NCI-H2029 (cell line): ENCODE measurements around the gene TOP3B.

Experiments used
- DNase-seq: peaks from one replicate; lab custom pipeline; 2025; lab: John Stamatoyannopoulos, UW

Gene TOP3B

GRCh38 chr22:21963286-21963685 lies 19.3 kb downstream of the TOP3B start:
- DNase-seq = no peak

DNA sequence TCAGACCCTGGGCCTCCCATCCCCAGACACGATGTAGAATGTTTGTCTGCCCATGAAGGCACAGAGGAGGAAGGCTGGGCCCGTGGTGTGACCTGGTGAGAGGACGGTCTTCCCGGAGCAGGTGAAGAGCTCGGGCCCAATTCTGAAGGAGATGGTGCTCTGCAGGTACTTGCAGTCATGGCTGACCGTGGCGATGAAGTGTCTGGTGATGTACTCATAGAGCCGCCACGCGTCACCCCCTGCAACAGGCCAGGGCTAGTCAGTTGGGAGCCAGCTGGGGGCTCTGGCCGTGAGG lies 20.0 kb downstream of the TOP3B start:
- DNase-seq = no peak

DNA sequence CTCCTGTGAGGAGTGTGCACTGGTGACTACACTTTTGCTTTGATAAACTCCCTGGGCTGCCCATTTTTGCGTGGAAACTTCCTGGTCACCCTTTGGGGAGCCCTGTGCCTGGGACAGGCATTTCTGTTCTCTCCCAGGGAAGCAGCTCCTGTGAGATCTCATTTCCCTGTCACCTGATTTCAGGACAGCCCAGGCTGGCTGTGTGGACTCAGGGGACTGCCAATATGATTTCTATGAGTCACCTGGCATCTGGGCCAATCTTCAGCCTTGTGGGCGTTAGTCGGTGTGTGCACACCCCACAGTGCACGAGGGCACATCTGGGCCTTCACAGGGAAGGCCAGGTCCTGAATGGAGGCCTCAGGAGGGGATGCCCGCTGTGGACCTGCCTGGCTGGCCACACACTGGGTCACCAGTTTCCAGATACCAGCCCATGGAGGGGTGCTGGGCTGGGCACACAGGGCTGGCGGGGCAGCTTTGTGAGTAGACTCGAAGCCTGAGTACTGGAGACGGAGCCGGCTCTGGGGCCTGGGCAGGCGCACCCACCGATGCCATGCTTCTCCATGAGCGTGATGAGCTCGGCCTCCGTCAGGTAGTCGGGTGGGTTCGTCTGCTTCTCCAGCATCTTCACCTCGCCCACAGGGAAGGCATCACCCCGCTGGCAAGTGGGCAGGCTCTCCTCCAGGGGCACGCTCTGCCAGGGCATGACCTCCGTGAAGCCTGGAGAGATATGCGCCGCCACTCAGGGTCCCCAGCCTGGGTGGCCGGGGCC lies 20.5 kb downstream of the TOP3B start:
- DNase-seq = no peak

GRCh38 chr22:21961127-21961867 lies 21.3 kb downstream of the TOP3B start:
- DNase-seq = no peak

DNA sequence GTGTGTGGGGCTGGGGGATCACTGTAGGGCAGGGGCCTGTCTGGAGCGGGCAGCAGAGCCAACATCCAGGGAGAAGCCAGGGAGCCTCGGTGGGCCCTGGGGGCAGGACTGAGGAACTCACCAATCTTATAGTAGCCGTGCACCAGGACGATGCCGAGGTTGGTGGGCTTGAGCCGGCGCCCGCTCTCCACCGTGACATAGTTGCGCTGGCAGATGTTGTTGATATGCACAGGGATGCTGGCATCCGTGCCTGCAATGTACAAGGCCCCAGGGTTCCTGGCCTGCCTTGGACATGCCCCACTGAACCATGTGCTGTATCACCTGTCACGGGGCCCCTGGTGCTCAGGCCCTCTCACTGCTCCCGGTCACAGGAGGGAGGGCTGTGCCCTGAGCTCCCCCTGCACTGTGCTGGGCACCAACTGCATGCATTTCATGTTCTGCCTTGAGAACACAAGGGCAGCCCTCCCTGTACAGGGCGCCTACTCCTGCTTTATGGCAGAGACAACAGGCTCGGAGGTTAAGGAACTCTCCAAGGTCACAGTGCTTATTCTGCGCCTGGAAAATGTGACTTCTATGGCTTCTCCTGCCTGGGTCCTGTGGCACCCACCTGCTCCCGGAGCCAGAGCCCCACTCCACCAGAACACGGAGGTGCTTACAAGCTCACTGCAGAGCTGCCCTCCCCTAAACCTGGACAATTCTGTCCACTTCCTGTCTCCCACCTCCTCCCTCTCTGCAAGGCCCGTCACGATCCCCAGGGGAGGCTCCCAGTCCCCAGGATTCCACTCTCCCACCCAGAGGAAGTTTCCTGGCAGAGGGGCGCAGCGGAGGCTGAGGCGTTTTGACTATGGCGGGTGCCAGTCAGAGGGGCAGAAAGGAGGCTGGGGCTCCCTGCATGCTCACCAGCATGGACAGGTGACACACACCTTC lies 22.1 kb downstream of the TOP3B start:
- DNase-seq = no peak

DNA sequence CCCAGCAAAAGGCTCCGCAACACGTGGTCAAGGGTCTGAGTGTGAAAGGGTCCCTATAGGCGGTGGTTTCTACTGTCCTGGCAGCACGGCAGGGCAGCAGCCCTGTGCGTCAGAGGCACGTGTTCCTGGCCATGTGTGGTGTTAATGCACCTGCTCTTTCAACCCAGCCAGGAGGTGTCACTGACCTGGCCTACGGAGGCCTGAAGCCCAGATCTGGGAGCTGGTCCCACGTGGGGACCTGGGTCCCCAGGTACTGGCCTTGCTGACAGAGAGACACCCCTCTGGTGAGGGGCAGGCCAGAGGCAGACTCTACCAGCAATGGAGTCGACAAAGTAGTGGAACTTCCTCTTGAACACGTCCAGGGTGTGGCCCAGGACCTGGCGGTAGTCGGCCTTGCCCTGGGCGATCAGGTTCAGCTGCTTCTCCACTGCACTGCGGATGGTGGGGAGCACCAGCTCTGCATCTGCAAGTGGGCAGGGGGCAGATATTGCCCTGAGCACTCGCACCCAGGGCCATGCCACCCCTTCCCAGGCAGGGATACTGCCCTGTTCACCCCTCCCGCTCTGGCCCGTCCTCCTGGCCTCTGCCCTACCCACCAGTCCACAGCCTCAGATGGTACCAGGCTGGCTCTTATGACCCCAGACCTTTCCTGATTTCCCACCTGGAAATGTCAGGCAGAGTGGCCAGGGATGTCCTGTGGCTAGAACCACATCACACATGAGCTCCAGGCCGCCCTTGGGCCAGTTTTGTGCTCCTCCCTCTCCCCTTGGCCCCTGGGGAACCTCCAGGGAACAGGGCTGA lies 23.1 kb downstream of the TOP3B start:
- DNase-seq = no peak

GRCh38 chr22:21958360-21959273 lies 24.0 kb downstream of the TOP3B start:
- no peak for DNase-seq

DNA sequence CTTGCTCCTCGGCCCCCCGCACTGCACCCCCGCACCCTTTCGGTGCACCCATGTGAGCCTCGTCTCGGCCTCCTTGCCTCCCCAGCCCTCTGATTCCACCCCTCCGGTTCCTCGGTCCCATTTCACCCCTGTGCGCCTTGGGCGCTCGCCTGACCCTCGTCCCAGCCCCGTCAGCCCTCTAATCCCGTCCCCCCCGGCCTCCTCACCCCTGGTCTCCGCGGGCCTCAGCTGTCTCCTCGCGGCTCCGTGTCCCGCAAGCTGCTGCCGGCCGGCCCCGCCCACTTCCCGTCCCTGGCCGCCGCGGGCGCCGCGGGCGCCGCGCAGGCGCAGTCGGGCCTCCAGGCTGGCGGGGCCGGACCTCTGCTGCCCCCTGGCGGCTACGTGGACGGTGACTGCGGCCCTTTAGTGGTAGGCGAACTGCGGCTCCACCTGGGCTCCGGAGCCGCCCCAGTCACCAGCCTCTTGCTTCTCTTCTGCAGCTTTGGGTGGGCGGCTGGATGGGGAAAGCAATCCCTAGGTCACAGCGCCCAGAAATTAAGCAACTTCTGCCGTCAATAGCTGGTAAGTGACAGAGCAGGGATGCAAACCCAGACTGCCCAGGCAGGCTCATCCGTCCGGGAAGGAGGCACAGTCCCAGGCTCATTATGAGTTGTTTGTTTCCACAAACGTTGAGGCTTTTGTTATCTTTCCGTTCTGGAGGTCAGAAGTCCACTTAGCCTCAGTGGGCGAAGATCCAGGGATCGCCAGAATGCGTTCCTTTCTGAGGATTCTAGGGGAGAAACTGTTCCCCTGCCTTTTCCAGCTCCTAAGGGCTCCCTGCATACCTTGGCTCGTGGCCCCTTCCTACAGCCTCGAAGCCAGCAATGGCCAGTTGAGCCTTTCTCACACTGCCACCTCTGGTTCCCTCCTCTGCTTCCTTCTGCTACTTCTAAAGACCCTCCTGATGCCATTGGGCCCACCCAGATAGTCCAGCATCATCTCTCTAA lies 29.7 kb downstream of the TOP3B start, which contains the start of gene PPM1F:
TSS of gene PPM1F (minus strand) at position 263 of the 986 bp plus-strand sequence. CDS start 6,800 bp downstream, outside the sequence.
- peak; percentile 67 for DNase-seq

- no peak for DNase-seq
These were observed 30.6 kb downstream of the TOP3B start for GRCh38 chr22:21951931-21952465.

DNA sequence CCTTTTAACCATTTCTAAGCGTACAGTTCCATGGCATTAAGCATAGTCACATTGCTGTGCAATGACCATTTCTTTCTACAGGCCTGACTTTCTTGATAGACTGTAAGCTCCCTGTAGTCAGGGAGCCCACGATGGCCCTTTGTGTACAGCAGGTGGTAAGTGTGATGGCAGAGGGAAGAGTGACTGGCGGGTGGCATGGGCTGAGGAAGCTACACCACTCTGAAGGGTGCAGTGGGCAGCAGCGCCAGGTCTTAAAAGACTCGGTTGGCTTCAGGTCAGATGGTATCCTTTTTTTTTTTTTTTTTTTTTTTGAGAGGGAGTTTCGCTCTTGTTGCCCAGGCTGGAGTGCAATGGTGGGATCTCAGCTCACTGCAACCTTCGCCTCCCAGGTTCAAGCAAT lies 31.5 kb downstream of the TOP3B start:
- DNase-seq = no peak

GRCh38 chr22:21949948-21950347 lies 32.6 kb downstream of the TOP3B start:
- DNase-seq = no peak

GRCh38 chr22:21949569-21949918 lies 33.0 kb downstream of the TOP3B start:
- no peak for DNase-seq

GRCh38 chr22:21948824-21949568 lies 33.6 kb downstream of the TOP3B start:
- DNase-seq = no peak

DNA sequence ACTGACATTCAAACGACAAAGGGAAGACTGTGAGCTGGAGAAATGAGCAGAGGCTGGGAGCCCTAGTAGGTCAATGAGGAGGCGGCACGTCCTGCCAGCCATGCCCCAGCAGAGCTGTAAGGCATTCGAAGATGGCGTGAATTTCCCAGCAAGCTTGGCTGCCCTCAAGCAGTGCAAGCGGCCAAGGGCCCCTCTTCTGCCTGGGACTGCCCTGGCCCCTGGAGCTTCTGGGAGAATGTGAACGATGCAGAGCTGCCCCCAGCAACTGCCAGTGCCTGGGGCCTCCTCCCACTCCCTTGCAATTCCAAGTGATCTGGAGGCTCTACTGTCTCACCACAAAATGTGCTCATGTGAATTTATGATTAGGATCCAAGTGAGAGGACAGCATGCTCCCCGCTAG lies 34.2 kb downstream of the TOP3B start:
- DNase-seq = no peak

DNA sequence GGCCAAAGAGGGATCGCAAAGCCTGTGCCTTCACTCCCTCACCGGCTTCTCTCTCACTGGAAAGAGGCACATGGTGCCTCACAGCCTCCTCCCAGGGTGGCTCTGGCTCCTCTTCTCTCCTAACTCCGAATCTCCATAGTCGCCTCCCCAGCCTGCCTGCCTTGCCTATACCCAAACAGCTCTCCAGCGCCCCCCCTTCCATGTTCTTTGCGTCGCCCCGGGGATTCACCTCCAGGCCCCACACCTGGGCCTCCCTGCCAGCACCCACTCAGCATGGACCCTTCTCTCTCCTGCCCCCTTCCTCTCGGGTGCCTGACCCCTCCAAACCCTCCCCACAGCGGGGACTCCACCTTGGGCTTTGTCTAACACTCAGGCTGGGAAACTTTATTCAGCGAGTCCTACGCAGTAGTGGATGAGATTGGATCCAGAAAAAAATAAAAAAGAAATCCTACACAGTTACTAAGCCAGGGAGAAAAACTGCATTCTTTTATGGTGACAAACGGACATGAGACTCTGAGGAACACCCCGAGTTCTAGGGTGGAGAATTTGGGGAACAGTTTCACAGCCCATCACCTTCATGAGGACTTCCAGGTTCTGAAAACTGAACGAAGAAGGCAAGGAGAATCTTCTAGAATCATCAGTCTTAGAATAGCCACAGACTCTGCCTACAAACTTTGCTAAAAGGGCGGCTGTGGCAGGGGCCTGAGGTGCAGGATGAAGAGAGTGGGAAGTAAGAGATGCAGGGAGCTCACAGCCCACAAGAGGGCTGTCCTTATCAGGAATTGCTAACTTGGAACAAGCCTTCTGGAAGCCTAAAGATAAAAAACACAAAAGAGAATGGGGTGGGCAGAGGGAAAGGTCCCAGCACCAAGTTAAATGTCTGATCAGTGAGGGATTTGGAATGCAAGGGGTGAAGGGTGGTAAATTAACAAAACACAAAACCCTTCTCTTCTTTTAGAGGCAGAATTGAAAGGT lies 35.3 kb downstream of the TOP3B start:
- no peak for DNase-seq

GRCh38 chr22:21946262-21946925 lies 36.2 kb downstream of the TOP3B start:
- no peak for DNase-seq
